GM23338 (cell line): ENCODE results near the gene ING4. TPM values are rescaled to one million over a fixed set of nuclear protein-coding genes. Genes with fewer than 3 reads are reported as not detected.

Experiments
- ATAC-seq: fragments of 200-7000 bp; cut with Tn5 transposase; 3 replicates; pipeline ENCODE4 v1.9.1; 2020
- DNase-seq: peaks from one replicate; pipeline ENCODE4 v3.0.0-alpha.2; 2015; ENCODE audit warnings: low spot score
- H2AFZ ChIP-seq: fragments of 200-600 bp; sonication (generic); 2 replicates; pipeline ENCODE4 v1.8.0; 2016; ENCODE audit warnings: antibody characterized with exemption, mild to moderate bottlenecking, moderate library complexity
- H3F3A ChIP-seq: fragments of 200-600 bp; sonication (generic); replicated peaks from 2 replicates; pipeline ENCODE4 v1.8.0; 2017; ENCODE audit warnings: antibody characterized with exemption, mixed run types, low read depth
- H3K27ac ChIP-seq: fragments of 200-600 bp; sonication (generic); 2 replicates; pipeline ENCODE4 v1.6.1; 2016; ENCODE audit warnings: low read depth
- H3K27me3 ChIP-seq: fragments of 200-600 bp; sonication (generic); 2 replicates; pipeline ENCODE4 v1.8.0; 2016; ENCODE audit warnings: mild to moderate bottlenecking, mixed run types, moderate library complexity; ENCODE audit not compliant: insufficient read depth
- H3K36me3 ChIP-seq: fragments of 200-600 bp; sonication (generic); 2 replicates; pipeline ENCODE4 v1.8.0; 2016; ENCODE audit warnings: mild to moderate bottlenecking; ENCODE audit not compliant: insufficient read depth
- H3K4me1 ChIP-seq: fragments of 200-600 bp; sonication (generic); 2 replicates; pipeline ENCODE4 v1.8.0; 2016; ENCODE audit warnings: mild to moderate bottlenecking, moderate library complexity; ENCODE audit not compliant: insufficient read depth
- H3K4me2 ChIP-seq: fragments of 200-600 bp; sonication (generic); 2 replicates; pipeline ENCODE4 v1.7.1; 2017; ENCODE audit warnings: mixed run types
- H3K4me3 ChIP-seq: fragments of 200-600 bp; sonication (generic); 2 replicates; pipeline ENCODE4 v1.6.1; 2016; ENCODE audit warnings: mixed run types
- H3K79me2 ChIP-seq: fragments of 200-600 bp; sonication (generic); replicated peaks from 2 replicates; pipeline ENCODE4 v1.8.0; 2017; ENCODE audit warnings: mild to moderate bottlenecking; ENCODE audit not compliant: insufficient read depth
- H3K9me2 ChIP-seq: fragments of 200-600 bp; sonication (generic); 2 replicates; pipeline ENCODE4 v1.8.0; 2017; ENCODE audit not compliant: insufficient read depth
- H4K20me1 ChIP-seq: fragments of 200-600 bp; sonication (generic); replicated peaks from 2 replicates; pipeline ENCODE4 v1.8.0; 2017; ENCODE audit warnings: mild to moderate bottlenecking; ENCODE audit not compliant: insufficient read depth
- H3K27ac Mint-ChIP-seq: 2 replicates; pipeline ENCODE4 v1.8.0; 2020; ENCODE audit warnings: inconsistent platforms, mild to moderate bottlenecking, moderate library complexity, mixed read lengths
- H3K27me3 Mint-ChIP-seq: 3 replicates; pipeline ENCODE4 v1.8.0; 2022; ENCODE audit warnings: low read depth, mild to moderate bottlenecking, moderate library complexity, mixed read lengths, inconsistent platforms; ENCODE audit not compliant: insufficient read depth, poor library complexity
- H3K36me3 Mint-ChIP-seq: 3 replicates; pipeline ENCODE4 v1.8.0; 2021; ENCODE audit warnings: low read depth, mild to moderate bottlenecking, inconsistent platforms, moderate library complexity, mixed read lengths
- H3K4me1 Mint-ChIP-seq: 3 replicates; pipeline ENCODE4 v1.8.0; 2020; ENCODE audit warnings: mild to moderate bottlenecking, inconsistent platforms, mixed read lengths
- H3K4me3 Mint-ChIP-seq: 3 replicates; pipeline ENCODE4 v1.8.0; 2021; ENCODE audit warnings: moderate library complexity, mild to moderate bottlenecking, inconsistent platforms, mixed read lengths
- H3K9me3 Mint-ChIP-seq: 3 replicates; pipeline ENCODE4 v1.8.0; 2020; ENCODE audit warnings: moderate library complexity, mild to moderate bottlenecking, inconsistent platforms, mixed read lengths
- CREB1 ChIP-seq: fragments of 250-450 bp; sonication (Bioruptor Pico); IDR thresholded peaks from 2 replicates; pipeline ENCODE4 v1.5.0; 2020; ENCODE audit warnings: low read depth, mild to moderate bottlenecking, moderate library complexity
- EZH2 ChIP-seq: fragments of 200-600 bp; sonication (generic); IDR thresholded peaks from one replicate; pipeline ENCODE4 v1.8.0; 2017; ENCODE audit warnings: antibody characterized with exemption, mild to moderate bottlenecking, low read depth; ENCODE audit not compliant: unreplicated experiment
- EZH2phosphoT487 ChIP-seq: fragments of 200-600 bp; sonication (generic); IDR thresholded peaks from one replicate; pipeline ENCODE4 v1.8.1; 2018; ENCODE audit warnings: antibody characterized with exemption; ENCODE audit not compliant: unreplicated experiment
- JUNB ChIP-seq: IDR thresholded peaks from one replicate; pipeline ENCODE4 v1.6.1; 2016; ENCODE audit warnings: antibody characterized with exemption; ENCODE audit not compliant: unreplicated experiment
- NANOG ChIP-seq: IDR thresholded peaks from 2 replicates; pipeline ENCODE4 v1.6.1; 2016; ENCODE audit warnings: antibody characterized with exemption, borderline replicate concordance
- POLR2AphosphoS5 ChIP-seq: IDR thresholded peaks from 2 replicates; pipeline ENCODE4 v1.6.1; 2016; ENCODE audit warnings: antibody characterized with exemption, low read depth
- STAT1 ChIP-seq: IDR thresholded peaks from one replicate; pipeline ENCODE4 v1.6.1; 2016; ENCODE audit warnings: antibody characterized with exemption; ENCODE audit not compliant: unreplicated experiment
- ZNF114 ChIP-seq: fragments of 250-450 bp; sonication (Bioruptor Pico); IDR thresholded peaks from 2 replicates; pipeline ENCODE4 v1.5.0; 2020; ENCODE audit warnings: mild to moderate bottlenecking, moderate library complexity
- ZNF331 ChIP-seq: fragments of 250-450 bp; sonication (Bioruptor Pico); IDR thresholded peaks from 2 replicates; pipeline ENCODE4 v1.5.0; 2020; ENCODE audit warnings: low read depth, mild to moderate bottlenecking, moderate library complexity
- polyA plus RNA-seq: library from polyadenylated mRNA; unstranded; fragments of >200 nt; fragmentation: Nextera tagmentation; extraction: Ambion mirVana; gene quantifications from 2 replicates; pipeline ENCODE4 v1.2.1, GENCODE V29; 2016
- total RNA-seq: library from RNA; depleted of rRNA; stranded (reverse); fragments of >200 nt; shearing (Covaris generic); gene quantifications from 2 replicates; pipeline ENCODE4 v1.2.3, GENCODE V29; 2014
- TF ChIP-seq, protein P1 (sequence below), 2 experiments: fragments of 200-600 bp in 1 of 2; sonication (generic) in 1 of 2; conservative IDR thresholded peaks; 2 replicates each; pipeline versions ENCODE4 v1.5.1 to v1.6.1; 2016 to 2017; ENCODE audit warnings: antibody characterized with exemption in 2 of 2, low read depth in 2 of 2, mild to moderate bottlenecking in 2 of 2, moderate library complexity in 1 of 2
- TF ChIP-seq, protein P2 (sequence below): IDR thresholded peaks from 2 replicates; pipeline ENCODE4 v1.6.1; 2016; ENCODE audit warnings: antibody characterized with exemption
- TF ChIP-seq, protein P3 (sequence below): fragments of 250-450 bp; sonication (Bioruptor Pico); IDR thresholded peaks from 2 replicates; pipeline ENCODE4 v1.5.0; 2020; ENCODE audit warnings: mild to moderate bottlenecking, moderate library complexity

Gene ING4
- total and polyA plus RNA-seq, 2 experiments from 2014 or later, result 22.0 to 29.6 TPM

DNA sequence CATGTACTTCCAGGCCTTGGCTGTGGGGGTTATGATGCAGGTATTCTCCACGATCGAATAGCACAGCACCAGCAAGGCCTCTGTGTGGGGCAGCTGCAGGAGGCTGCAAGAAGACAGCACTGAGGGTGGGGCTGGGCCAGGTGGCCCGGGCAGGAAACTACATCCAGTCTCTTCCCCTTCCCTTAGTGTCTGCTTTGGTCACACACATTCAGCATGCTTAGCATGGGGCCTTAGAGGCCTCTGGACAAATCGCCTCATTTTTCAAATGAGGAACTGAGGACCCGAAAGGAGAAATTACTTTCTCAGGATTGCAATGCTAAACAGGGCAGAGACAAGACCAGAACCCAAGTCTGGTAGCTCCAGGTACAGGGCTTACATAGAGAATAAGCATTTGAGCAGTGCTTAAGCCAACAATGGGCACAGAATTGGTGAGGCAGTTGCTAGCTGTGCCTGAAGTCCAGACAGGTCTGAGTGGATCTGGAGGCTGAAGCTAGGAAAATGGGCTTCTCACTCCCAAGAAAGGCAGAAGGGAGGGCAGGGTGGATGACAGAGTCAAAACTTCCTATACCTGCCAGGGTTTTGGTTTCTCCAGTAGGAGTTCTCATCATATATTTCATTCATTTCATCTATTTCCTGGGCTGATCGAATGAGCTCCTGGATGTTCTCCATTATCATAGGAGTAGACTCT is 19.2 kb downstream of the ING4 start (continued):
- TF ChIP-seq, protein P1, sequence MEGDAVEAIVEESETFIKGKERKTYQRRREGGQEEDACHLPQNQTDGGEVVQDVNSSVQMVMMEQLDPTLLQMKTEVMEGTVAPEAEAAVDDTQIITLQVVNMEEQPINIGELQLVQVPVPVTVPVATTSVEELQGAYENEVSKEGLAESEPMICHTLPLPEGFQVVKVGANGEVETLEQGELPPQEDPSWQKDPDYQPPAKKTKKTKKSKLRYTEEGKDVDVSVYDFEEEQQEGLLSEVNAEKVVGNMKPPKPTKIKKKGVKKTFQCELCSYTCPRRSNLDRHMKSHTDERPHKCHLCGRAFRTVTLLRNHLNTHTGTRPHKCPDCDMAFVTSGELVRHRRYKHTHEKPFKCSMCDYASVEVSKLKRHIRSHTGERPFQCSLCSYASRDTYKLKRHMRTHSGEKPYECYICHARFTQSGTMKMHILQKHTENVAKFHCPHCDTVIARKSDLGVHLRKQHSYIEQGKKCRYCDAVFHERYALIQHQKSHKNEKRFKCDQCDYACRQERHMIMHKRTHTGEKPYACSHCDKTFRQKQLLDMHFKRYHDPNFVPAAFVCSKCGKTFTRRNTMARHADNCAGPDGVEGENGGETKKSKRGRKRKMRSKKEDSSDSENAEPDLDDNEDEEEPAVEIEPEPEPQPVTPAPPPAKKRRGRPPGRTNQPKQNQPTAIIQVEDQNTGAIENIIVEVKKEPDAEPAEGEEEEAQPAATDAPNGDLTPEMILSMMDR (conservative IDR thresholded peaks at IDR 0.05; ENCODE audit: low read depth in 2 of 2), result no peak
- TF ChIP-seq JUNB (no peak), NANOG (no peak), EZH2 (no peak)

DNA sequence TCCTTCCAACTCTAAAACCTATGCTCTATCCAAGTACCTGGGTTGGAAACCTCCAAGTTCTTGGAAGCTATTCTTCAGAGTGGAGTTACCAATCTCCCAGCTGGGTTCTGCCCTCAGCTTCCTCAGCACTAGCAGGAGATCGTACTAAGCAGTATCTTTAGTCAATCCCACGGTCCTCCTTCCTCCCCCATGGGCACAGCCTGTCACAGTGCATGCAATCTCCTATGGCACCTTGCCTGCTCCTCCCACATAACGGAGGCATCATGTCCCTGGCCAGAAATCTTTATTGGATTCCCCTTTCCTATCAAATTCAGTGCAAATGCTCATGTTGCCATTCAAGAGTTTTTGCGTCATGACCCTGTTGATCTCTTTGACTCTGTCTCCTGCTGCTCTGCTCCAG is 21.8 kb downstream of the ING4 start:
- H3K27ac ChIP-seq, result no peak overlapping the region
- no peaks in the 10 kb centered on the region for H3K9me3 Mint-ChIP-seq
- H3K36me3 Mint-ChIP-seq, result no peaks in the 10 kb centered on the region; the same call in 2 of the 3 replicates
- TF ChIP-seq EZH2phosphoT487 (no peak), POLR2AphosphoS5 (no peak), STAT1 (no peak), JUNB (no peak), ZNF114 (CRISPR knock-in tag) (no peak), NANOG (no peak), ZNF331 (CRISPR knock-in tag) (no peak), CREB1 (CRISPR knock-in tag) (no peak)
- TF ChIP-seq, protein P2, sequence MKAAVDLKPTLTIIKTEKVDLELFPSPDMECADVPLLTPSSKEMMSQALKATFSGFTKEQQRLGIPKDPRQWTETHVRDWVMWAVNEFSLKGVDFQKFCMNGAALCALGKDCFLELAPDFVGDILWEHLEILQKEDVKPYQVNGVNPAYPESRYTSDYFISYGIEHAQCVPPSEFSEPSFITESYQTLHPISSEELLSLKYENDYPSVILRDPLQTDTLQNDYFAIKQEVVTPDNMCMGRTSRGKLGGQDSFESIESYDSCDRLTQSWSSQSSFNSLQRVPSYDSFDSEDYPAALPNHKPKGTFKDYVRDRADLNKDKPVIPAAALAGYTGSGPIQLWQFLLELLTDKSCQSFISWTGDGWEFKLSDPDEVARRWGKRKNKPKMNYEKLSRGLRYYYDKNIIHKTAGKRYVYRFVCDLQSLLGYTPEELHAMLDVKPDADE, result no peak
- TF ChIP-seq, protein P3, sequence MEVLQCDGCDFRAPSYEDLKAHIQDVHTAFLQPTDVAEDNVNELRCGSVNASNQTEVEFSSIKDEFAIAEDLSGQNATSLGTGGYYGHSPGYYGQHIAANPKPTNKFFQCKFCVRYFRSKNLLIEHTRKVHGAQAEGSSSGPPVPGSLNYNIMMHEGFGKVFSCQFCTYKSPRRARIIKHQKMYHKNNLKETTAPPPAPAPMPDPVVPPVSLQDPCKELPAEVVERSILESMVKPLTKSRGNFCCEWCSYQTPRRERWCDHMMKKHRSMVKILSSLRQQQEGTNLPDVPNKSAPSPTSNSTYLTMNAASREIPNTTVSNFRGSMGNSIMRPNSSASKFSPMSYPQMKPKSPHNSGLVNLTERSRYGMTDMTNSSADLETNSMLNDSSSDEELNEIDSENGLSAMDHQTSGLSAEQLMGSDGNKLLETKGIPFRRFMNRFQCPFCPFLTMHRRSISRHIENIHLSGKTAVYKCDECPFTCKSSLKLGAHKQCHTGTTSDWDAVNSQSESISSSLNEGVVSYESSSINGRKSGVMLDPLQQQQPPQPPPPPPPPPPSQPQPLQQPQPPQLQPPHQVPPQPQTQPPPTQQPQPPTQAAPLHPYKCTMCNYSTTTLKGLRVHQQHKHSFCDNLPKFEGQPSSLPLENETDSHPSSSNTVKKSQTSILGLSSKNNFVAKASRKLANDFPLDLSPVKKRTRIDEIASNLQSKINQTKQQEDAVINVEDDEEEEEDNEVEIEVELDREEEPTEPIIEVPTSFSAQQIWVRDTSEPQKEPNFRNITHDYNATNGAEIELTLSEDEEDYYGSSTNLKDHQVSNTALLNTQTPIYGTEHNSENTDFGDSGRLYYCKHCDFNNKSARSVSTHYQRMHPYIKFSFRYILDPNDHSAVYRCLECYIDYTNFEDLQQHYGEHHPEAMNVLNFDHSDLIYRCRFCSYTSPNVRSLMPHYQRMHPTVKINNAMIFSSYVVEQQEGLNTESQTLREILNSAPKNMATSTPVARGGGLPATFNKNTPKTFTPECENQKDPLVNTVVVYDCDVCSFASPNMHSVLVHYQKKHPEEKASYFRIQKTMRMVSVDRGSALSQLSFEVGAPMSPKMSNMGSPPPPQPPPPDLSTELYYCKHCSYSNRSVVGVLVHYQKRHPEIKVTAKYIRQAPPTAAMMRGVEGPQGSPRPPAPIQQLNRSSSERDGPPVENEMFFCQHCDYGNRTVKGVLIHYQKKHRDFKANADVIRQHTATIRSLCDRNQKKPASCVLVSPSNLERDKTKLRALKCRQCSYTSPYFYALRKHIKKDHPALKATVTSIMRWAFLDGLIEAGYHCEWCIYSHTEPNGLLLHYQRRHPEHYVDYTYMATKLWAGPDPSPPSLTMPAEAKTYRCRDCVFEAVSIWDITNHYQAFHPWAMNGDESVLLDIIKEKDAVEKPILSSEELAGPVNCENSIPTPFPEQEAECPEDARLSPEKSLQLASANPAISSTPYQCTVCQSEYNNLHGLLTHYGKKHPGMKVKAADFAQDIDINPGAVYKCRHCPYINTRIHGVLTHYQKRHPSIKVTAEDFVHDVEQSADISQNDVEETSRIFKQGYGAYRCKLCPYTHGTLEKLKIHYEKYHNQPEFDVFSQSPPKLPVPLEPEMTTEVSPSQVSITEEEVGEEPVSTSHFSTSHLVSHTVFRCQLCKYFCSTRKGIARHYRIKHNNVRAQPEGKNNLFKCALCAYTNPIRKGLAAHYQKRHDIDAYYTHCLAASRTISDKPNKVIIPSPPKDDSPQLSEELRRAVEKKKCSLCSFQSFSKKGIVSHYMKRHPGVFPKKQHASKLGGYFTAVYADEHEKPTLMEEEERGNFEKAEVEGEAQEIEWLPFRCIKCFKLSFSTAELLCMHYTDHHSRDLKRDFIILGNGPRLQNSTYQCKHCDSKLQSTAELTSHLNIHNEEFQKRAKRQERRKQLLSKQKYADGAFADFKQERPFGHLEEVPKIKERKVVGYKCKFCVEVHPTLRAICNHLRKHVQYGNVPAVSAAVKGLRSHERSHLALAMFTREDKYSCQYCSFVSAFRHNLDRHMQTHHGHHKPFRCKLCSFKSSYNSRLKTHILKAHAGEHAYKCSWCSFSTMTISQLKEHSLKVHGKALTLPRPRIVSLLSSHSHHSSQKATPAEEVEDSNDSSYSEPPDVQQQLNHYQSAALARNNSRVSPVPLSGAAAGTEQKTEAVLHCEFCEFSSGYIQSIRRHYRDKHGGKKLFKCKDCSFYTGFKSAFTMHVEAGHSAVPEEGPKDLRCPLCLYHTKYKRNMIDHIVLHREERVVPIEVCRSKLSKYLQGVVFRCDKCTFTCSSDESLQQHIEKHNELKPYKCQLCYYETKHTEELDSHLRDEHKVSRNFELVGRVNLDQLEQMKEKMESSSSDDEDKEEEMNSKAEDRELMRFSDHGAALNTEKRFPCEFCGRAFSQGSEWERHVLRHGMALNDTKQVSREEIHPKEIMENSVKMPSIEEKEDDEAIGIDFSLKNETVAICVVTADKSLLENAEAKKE (CRISPR knock-in tag), result no peak
- TF ChIP-seq, protein P1 (conservative IDR thresholded peaks at IDR 0.05; ENCODE audit: low read depth in 2 of 2), result no peak

More for the DNA sequence above, 21.8 kb downstream of the ING4 start:
- Mint-ChIP-seq H3K4me1 (peaks cover 12% of the 10 kb centered on the region), H3K4me3 (no peak overlapping the region), H3K27me3 (peaks cover 18% of the 10 kb centered on the region), H3K27ac (no peak overlapping the region)
- H3K4me2 ChIP-seq, result no peak overlapping the region
- DNase-seq, result no peak
- no peak overlapping the region for H3K4me3 ChIP-seq
- no peak for ATAC-seq
- no peaks in the 10 kb centered on the region for H3K9me2 ChIP-seq
- H3K4me1 ChIP-seq, result peaks cover 10% of the 10 kb centered on the region; the same call in 1 of the 2 replicates
- H3K27me3 ChIP-seq, result peaks cover 20% of the 10 kb centered on the region
- H3K36me3 ChIP-seq, result no peaks in the 10 kb centered on the region
- no peak overlapping the region for H2AFZ ChIP-seq
- no peaks in the 10 kb centered on the region for H4K20me1 ChIP-seq
- no peaks in the 10 kb centered on the region for H3K79me2 ChIP-seq
- H3F3A ChIP-seq, result 0 out of 2 replicates have a peak, but pooled peaks cover 2% of the 10 kb centered on the region
